IMR-90 (cell line): ENCODE measurements around the gene ACTL9. TPM values are rescaled to one million over a fixed set of nuclear protein-coding genes. Genes with fewer than 3 reads are reported as not detected.

Source experiments
- ATAC-seq: fragments of 200-7000 bp; cut with Tn5 transposase; 2 replicates; pipeline ENCODE4 v1.9.1; 2020; ENCODE audit warnings: low read depth, mild to moderate bottlenecking, moderate library complexity
- BruUV-seq: library from RNA; stranded (reverse); fragments of 400-500 nt; replicated peaks from 2 replicates; lab custom pipeline; 2021; lab: Mats Ljungman, UMichigan
- CTCF ChIA-PET: fragments of 300-600 bp; formaldehyde crosslinking; extraction: SDS; loops from one replicate; lab custom pipeline; 2021; ENCODE audit warnings: antibody characterized with exemption; lab: Yijun Ruan, JAX
- POLR2A ChIA-PET: fragments of 300-600 bp; sonication (Branson Sonifier 250); formaldehyde crosslinking; loops from one replicate; lab custom pipeline; 2022; ENCODE audit warnings: antibody characterized with exemption; ENCODE audit not compliant: unreplicated experiment; lab: Charles Lee
- DNase-seq: peaks from one replicate; pipeline ENCODE4 v3.0.0; 2013
- H2AFZ ChIP-seq: replicated peaks from 2 replicates; pipeline ENCODE3; 2013; ENCODE audit warnings: low read length, mild to moderate bottlenecking; ENCODE audit not compliant: poor library complexity
- H2AK5ac ChIP-seq: 2 replicates; pipeline ENCODE4 v1.6.1; 2013; ENCODE audit warnings: low read depth, low read length, inconsistent platforms
- H2AK9ac ChIP-seq: replicated peaks from 2 replicates; pipeline ENCODE3; 2013; ENCODE audit warnings: mild to moderate bottlenecking, low read depth, low read length, moderate library complexity; ENCODE audit not compliant: poor library complexity
- H2BK120ac ChIP-seq: 2 replicates; pipeline ENCODE4 v1.6.1; 2013; ENCODE audit warnings: low read depth, low read length, inconsistent platforms
- H2BK15ac ChIP-seq: 3 replicates; pipeline ENCODE4 v1.6.1; 2013; ENCODE audit warnings: low read depth, low read length, inconsistent platforms
- H2BK20ac ChIP-seq: 2 replicates; pipeline ENCODE4 v1.6.1; 2013; ENCODE audit warnings: low read depth, mild to moderate bottlenecking, inconsistent platforms, low read length, moderate library complexity
- H2BK5ac ChIP-seq: 2 replicates; pipeline ENCODE4 v1.6.1; 2013; ENCODE audit warnings: mild to moderate bottlenecking, low read depth, low read length, inconsistent platforms; ENCODE audit not compliant: poor library complexity, severe bottlenecking
- H3K14ac ChIP-seq: replicated peaks from 2 replicates; pipeline ENCODE4 v1.6.1; 2013; ENCODE audit warnings: low read depth, low read length, inconsistent platforms
- H3K18ac ChIP-seq: 2 replicates; pipeline ENCODE4 v1.6.1; 2013; ENCODE audit warnings: low read depth, low read length, control low read depth
- H3K23ac ChIP-seq: 2 replicates; pipeline ENCODE4 v1.6.1; 2013; ENCODE audit warnings: low read depth, low read length, inconsistent platforms
- H3K27ac ChIP-seq: 2 replicates; pipeline ENCODE4 v1.5.1; 2013; ENCODE audit warnings: mild to moderate bottlenecking, control low read depth, low read length; ENCODE audit not compliant: insufficient read depth
- H3K27me3 ChIP-seq: 2 replicates; pipeline ENCODE4 v1.6.1; 2013; ENCODE audit warnings: low read length; ENCODE audit not compliant: control insufficient read depth, insufficient read depth
- H3K36me3 ChIP-seq: 2 replicates; pipeline ENCODE4 v1.6.1; 2013; ENCODE audit warnings: low read length, mixed read lengths; ENCODE audit not compliant: control insufficient read depth, insufficient read depth
- H3K4ac ChIP-seq: 2 replicates; pipeline ENCODE4 v1.6.1; 2013; ENCODE audit warnings: low read depth, low read length, inconsistent platforms
- H3K4me1 ChIP-seq: 2 replicates; pipeline ENCODE4 v1.6.1; 2013; ENCODE audit warnings: low read length, mixed read lengths; ENCODE audit not compliant: control insufficient read depth, insufficient read depth
- H3K4me2 ChIP-seq: 2 replicates; pipeline ENCODE4 v1.6.1; 2013; ENCODE audit warnings: low read depth, mild to moderate bottlenecking, control low read depth, low read length, moderate library complexity
- H3K4me3 ChIP-seq: 2 replicates; pipeline ENCODE4 v1.5.1; 2013; ENCODE audit warnings: low read depth, mild to moderate bottlenecking, control low read depth, low read length, moderate library complexity; ENCODE audit not compliant: insufficient read depth
- H3K56ac ChIP-seq: 2 replicates; pipeline ENCODE4 v1.6.1; 2013; ENCODE audit warnings: low read length, inconsistent platforms; ENCODE audit not compliant: insufficient read depth; ENCODE audit errors: extremely low read depth
- H3K79me1 ChIP-seq, 2 experiments: 2 replicates each; pipeline ENCODE4 v1.6.1; 2013; ENCODE audit warnings: low read length in 2 of 2, inconsistent platforms in 1 of 2, low read depth in 1 of 2
- H3K9ac ChIP-seq: 2 replicates; pipeline ENCODE4 v1.6.1; 2013; ENCODE audit warnings: low read depth, low read length, control low read depth
- H3K9me1 ChIP-seq: 2 replicates; pipeline ENCODE4 v1.6.1; 2013; ENCODE audit warnings: low read length, inconsistent platforms; ENCODE audit not compliant: insufficient read depth
- H3K9me3 ChIP-seq: 2 replicates; pipeline ENCODE4 v1.6.1; 2013; ENCODE audit warnings: low read length; ENCODE audit not compliant: control insufficient read depth, insufficient read depth
- H4K20me1 ChIP-seq: 2 replicates; pipeline ENCODE4 v1.6.1; 2013; ENCODE audit warnings: low read length, inconsistent platforms; ENCODE audit not compliant: insufficient read depth
- H4K5ac ChIP-seq: 2 replicates; pipeline ENCODE4 v1.6.1; 2013; ENCODE audit warnings: mild to moderate bottlenecking, low read depth, low read length, control low read depth
- H4K8ac ChIP-seq, 2 experiments: 2 replicates each; pipeline ENCODE4 v1.6.1; 2013; ENCODE audit warnings: low read depth in 2 of 2, low read length in 2 of 2, control low read depth in 1 of 2, inconsistent platforms in 1 of 2
- H4K91ac ChIP-seq: 2 replicates; pipeline ENCODE4 v1.6.1; 2013; ENCODE audit warnings: low read depth, low read length, inconsistent platforms; ENCODE audit not compliant: insufficient read depth
- BHLHE40 ChIP-seq: fragments of 150-350 bp; IDR thresholded peaks from 2 replicates; pipeline ENCODE4 v1.6.1; 2016; ENCODE audit warnings: mild to moderate bottlenecking, low read depth, low read length
- CEBPB ChIP-seq: IDR thresholded peaks from 2 replicates; pipeline ENCODE4 v1.6.1; 2012; ENCODE audit warnings: low read depth, low read length, improper control_type of control experiment
- CHD1 ChIP-seq: IDR thresholded peaks from 2 replicates; pipeline ENCODE4 v1.6.1; 2012; ENCODE audit warnings: low read depth, low read length, improper control_type of control experiment
- CTCF ChIP-seq: conservative IDR thresholded peaks from 2 replicates; pipeline ENCODE4 v1.5.1; 2012; ENCODE audit warnings: mild to moderate bottlenecking, low read depth, low read length, improper control_type of control experiment
- ELK1 ChIP-seq: fragments of 150-350 bp; IDR thresholded peaks from 2 replicates; pipeline ENCODE4 v1.6.1; 2016; ENCODE audit warnings: low read depth, mild to moderate bottlenecking, low read length, moderate library complexity, borderline replicate concordance
- FOS ChIP-seq: fragments of 150-350 bp; IDR thresholded peaks from 2 replicates; pipeline ENCODE4 v1.6.1; 2016; ENCODE audit warnings: low read depth, low read length
- MAFK ChIP-seq: IDR thresholded peaks from 2 replicates; pipeline ENCODE4 v1.6.1; 2012; ENCODE audit warnings: low read depth, low read length, improper control_type of control experiment
- MAZ ChIP-seq: IDR thresholded peaks from 2 replicates; pipeline ENCODE4 v1.6.1; 2012; ENCODE audit warnings: low read depth, mild to moderate bottlenecking, low read length, improper control_type of control experiment, moderate library complexity, borderline replicate concordance
- MXI1 ChIP-seq: IDR thresholded peaks from 2 replicates; pipeline ENCODE4 v1.6.1; 2012; ENCODE audit warnings: low read depth, mild to moderate bottlenecking, low read length, moderate library complexity, borderline replicate concordance
- NFE2L2 ChIP-seq: fragments of 150-350 bp; IDR thresholded peaks from 2 replicates; pipeline ENCODE4 v1.6.1; 2016; ENCODE audit warnings: low read depth, mild to moderate bottlenecking, low read length
- POLR2A ChIP-seq: IDR thresholded peaks from 2 replicates; pipeline ENCODE4 v1.6.1; 2012; ENCODE audit warnings: mild to moderate bottlenecking, low read depth, low read length
- RAD21 ChIP-seq: IDR thresholded peaks from 2 replicates; pipeline ENCODE4 v1.6.1; 2012; ENCODE audit warnings: low read length, improper control_type of control experiment
- RCOR1 ChIP-seq: IDR thresholded peaks from 2 replicates; pipeline ENCODE4 v1.6.1; 2012; ENCODE audit warnings: mild to moderate bottlenecking, low read length, improper control_type of control experiment; ENCODE audit not compliant: insufficient replicate concordance
- RFX5 ChIP-seq: IDR thresholded peaks from 2 replicates; pipeline ENCODE4 v1.8.0; 2012; ENCODE audit warnings: low read depth, mild to moderate bottlenecking, low read length, moderate library complexity
- SMC3 ChIP-seq: fragments of 150-350 bp; IDR thresholded peaks from 2 replicates; pipeline ENCODE4 v1.6.1; 2016; ENCODE audit warnings: low read depth, mild to moderate bottlenecking, antibody characterized with exemption, low read length, moderate library complexity
- USF2 ChIP-seq: fragments of 150-350 bp; IDR thresholded peaks from 2 replicates; pipeline ENCODE4 v1.6.1; 2017; ENCODE audit warnings: mild to moderate bottlenecking, antibody characterized with exemption, low read length, low read depth
- WGBS, 2 experiments: methylation state at CpG; one replicate each; pipeline versions ENCODE4 v1.1.5 to v1.1.7; 2013; ENCODE audit warnings: missing lambda C conversion rate in 2 of 2; ENCODE audit not compliant: insufficient read length in 1 of 2; ENCODE audit errors: extremely low coverage in 2 of 2; 5-methylcytosine and 5-hydroxymethylcytosine counted together
- dilution Hi-C: fragments of 300-500 bp; cut with HindIII; formaldehyde crosslinking; loops from one replicate; pipeline ENCODE4 v1.14.3; 2018; ENCODE audit warnings: low sequenced_read_pairs; ENCODE audit not compliant: unreplicated experiment
- in situ Hi-C: fragments of 300-500 bp; cut with MboI; formaldehyde crosslinking; loops from 3 replicates; pipeline ENCODE4 v1.14.3; 2019; ENCODE audit warnings: low sequenced_read_pairs, inconsistent platforms, mixed read lengths
- intact Hi-C: fragments of 100-400 bp; cut with micrococcal nuclease; formaldehyde crosslinking; loops from 2 replicates; pipeline ENCODE4 v1.10.0; 2022
- polyA plus RNA-seq, 3 experiments: library from polyadenylated mRNA; depleted of rRNA; stranded (reverse); fragments of >200 nt; gene quantifications; 2 replicates each; pipeline ENCODE4 v1.2.3, GENCODE V29; 2012; ENCODE audit warnings: low replicate concordance in 1 of 3
- total RNA-seq: library from RNA; depleted of rRNA; stranded (reverse); fragments of >200 nt; gene quantifications from 2 replicates; pipeline ENCODE4 v1.2.3, GENCODE V29; 2012

Gene ACTL9
- total and polyA plus RNA-seq, 2 of the 4 experiments (the other 2 are of a cell fraction) = not detected

GRCh38 chr19:8695501-8695900 is 3.1 kb downstream of the ACTL9 start:
- dilution Hi-C loops = no loop called here
- no peak overlapping the region for H3K4me3 ChIP-seq

More at GRCh38 chr19:8695501-8695900, 3.1 kb downstream of the ACTL9 start:
- Histone ChIP-seq H2AK9ac (no peak overlapping the region), H4K91ac (no peak overlapping the region), H3K9me3 (peaks cover 31% of the 10 kb centered on the region), H3K4me2 (no peak overlapping the region), H3K4me1 (no peaks in the 10 kb centered on the region), H3K56ac (no peak overlapping the region), H2BK15ac (no peak overlapping the region), H3K9ac (no peak overlapping the region), H3K23ac (no peak overlapping the region), H2AK5ac (no peak overlapping the region), H3K14ac (no peak overlapping the region), H2BK5ac (no peak overlapping the region), H3K4ac (no peak overlapping the region), H3K79me1 (no peaks in the 10 kb centered on the region), H2BK120ac (no peak overlapping the region), H4K5ac (no peak overlapping the region), H3K9me1 (no peaks in the 10 kb centered on the region), H3K36me3 (no peaks in the 10 kb centered on the region), H3K18ac (no peak overlapping the region), H2AFZ (no peak overlapping the region), H4K20me1 (no peaks in the 10 kb centered on the region), H3K27ac (no peak overlapping the region), H4K8ac (no peak overlapping the region), H3K27me3 (no peaks in the 10 kb centered on the region), H2BK20ac (no peak overlapping the region)
- DNase-seq (no peak), ATAC-seq (no peak)
- no CpG with 5 or more reads among the region's 6 CpGs for WGBS, 2 experiments
- BruUV-seq = no TSS peak
- TF ChIP-seq NFE2L2 = no peak
- no peak for TF ChIP-seq BHLHE40
- no peak for TF ChIP-seq SMC3
- no peak for TF ChIP-seq CEBPB
- no peak for TF ChIP-seq RFX5
- TF ChIP-seq MXI1 = no peak
- no peak for TF ChIP-seq FOS
- TF ChIP-seq RAD21 = no peak
- no peak for TF ChIP-seq ELK1
- TF ChIP-seq CHD1 = no peak
- no peak for TF ChIP-seq RCOR1
- no peak for TF ChIP-seq MAZ
- TF ChIP-seq MAFK = no peak
- TF ChIP-seq CTCF = no peak
- TF ChIP-seq POLR2A = no peak
- TF ChIP-seq USF2 = no peak
- in situ Hi-C loops = no loop called here
- intact Hi-C loops = no loop called here
- ChIA-PET POLR2A (no interaction called here), CTCF (interaction anchor here (0.6 kb wide), 1 partner anchor 14 kb away, joined by 3 read pairs; no protein-coding TSS in a partner anchor)
